ENCODE measurements around the gene NEK8. TPM values are rescaled to one million over a fixed set of nuclear protein-coding genes. Genes with fewer than 3 reads are reported as not detected.

Gene NEK8
- total RNA-seq, 2 experiments from 2014 or later: 14.0 to 17.0 TPM

DNA sequence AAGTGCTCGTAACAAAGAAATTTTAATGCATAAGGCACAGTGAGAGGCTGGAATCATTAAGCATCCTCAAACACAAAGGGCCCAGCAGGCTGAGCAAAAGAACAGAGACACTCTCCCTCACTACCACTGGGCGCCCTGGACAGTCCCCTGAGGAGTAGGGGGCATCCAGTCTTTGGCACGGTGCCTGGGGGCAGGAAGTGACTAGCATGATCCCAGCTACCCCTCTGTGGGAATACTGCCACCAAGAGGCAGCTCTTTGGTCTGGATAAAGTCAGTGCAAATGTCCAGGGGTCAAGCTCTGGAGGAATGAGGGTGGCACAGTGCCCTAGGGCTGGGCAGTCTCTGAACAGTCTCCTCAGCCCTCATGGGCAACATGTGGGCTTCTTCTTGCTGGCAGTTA, 14.3 kb upstream of the NEK8 start:
- Histone ChIP-seq H3K4me1 (ENCODE audit: insufficient read depth, low read length, poor library complexity, severe bottlenecking) (peaks cover 38% of the 10 kb centered on the region), H3K4me3 (ENCODE audit: low read depth, low read length, poor library complexity, severe bottlenecking) (no peak overlapping the region), H2AFZ (ENCODE audit: low read length) (no peak overlapping the region), H3K36me3 (ENCODE audit: insufficient read depth, low read length) (no peaks in the 10 kb centered on the region), H3K79me2 (ENCODE audit: insufficient read depth, low read depth, low read length) (no peaks in the 10 kb centered on the region), H3K9me3 (ENCODE audit: low read length) (no peaks in the 10 kb centered on the region), H3K9me2 (ENCODE audit: insufficient read depth, low read length) (no peaks in the 10 kb centered on the region), H3K27ac (ENCODE audit: low read depth, low read length, poor library complexity, severe bottlenecking) (no peak overlapping the region), H3K4me2 (ENCODE audit: low read length) (no peak overlapping the region), H4K20me1 (ENCODE audit: insufficient read depth, low read length) (no peaks in the 10 kb centered on the region)
- TF ChIP-seq EZH2phosphoT487 (IDR thresholded peaks at IDR 0.05; ENCODE audit: borderline replicate concordance, low read depth, low read length): no peak
- TF ChIP-seq, protein P1, sequence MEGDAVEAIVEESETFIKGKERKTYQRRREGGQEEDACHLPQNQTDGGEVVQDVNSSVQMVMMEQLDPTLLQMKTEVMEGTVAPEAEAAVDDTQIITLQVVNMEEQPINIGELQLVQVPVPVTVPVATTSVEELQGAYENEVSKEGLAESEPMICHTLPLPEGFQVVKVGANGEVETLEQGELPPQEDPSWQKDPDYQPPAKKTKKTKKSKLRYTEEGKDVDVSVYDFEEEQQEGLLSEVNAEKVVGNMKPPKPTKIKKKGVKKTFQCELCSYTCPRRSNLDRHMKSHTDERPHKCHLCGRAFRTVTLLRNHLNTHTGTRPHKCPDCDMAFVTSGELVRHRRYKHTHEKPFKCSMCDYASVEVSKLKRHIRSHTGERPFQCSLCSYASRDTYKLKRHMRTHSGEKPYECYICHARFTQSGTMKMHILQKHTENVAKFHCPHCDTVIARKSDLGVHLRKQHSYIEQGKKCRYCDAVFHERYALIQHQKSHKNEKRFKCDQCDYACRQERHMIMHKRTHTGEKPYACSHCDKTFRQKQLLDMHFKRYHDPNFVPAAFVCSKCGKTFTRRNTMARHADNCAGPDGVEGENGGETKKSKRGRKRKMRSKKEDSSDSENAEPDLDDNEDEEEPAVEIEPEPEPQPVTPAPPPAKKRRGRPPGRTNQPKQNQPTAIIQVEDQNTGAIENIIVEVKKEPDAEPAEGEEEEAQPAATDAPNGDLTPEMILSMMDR (conservative IDR thresholded peaks at IDR 0.05; ENCODE audit: low read length): no peak; the same call in 1 of the 2 replicates
- no TSS peak for BruUV-seq (replicated peaks)
- intact Hi-C loops (cut with micrococcal nuclease; ENCODE audit: unreplicated experiment): no loop called here
- ChIA-PET CTCF (ENCODE audit: unreplicated experiment) (no interaction called here), POLR2A (interaction anchor here (0.6 kb wide), 1 partner anchor 47 kb away, joined by 3 read pairs; no protein-coding TSS in a partner anchor)
- DNase-seq (ENCODE audit: low spot score): no peak

DNA sequence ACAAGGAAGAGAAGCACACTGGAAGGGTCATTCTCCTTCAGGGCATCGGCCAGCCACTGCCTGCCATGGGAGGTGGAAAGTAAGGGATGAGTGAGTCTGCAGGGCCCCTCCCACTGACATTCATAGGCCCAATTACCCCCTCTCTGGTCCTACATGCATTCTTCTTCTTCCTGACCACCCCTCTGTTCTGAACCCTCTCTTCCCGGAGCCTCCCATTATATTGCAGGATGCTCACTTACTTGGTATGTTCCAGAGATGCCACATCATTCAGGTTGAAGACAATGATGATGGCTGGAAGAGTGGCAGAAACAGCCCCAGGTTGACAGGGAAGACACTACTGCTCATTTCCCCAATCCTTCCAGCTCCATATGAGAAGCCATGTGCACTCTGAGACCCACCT, 13.4 kb upstream of the NEK8 start:
- H3K27ac ChIP-seq (ENCODE audit: low read depth, low read length, poor library complexity, severe bottlenecking): no peak overlapping the region
- intact Hi-C loops (cut with micrococcal nuclease; ENCODE audit: unreplicated experiment): no loop called here
- H3K9me3 ChIP-seq (ENCODE audit: low read length): no peaks in the 10 kb centered on the region
- no peaks in the 10 kb centered on the region for H3K9me2 ChIP-seq (ENCODE audit: insufficient read depth, low read length)
- no TSS peak for BruUV-seq (replicated peaks)
- TF ChIP-seq EZH2phosphoT487 (IDR thresholded peaks at IDR 0.05; ENCODE audit: borderline replicate concordance, low read depth, low read length): no peak
- CTCF ChIA-PET (ENCODE audit: unreplicated experiment): interaction anchor here (0.6 kb wide), 1 partner anchor 54 kb away, joined by 3 read pairs; the partner anchor contains the start of gene SDF2
- H3K79me2 ChIP-seq (ENCODE audit: insufficient read depth, low read depth, low read length): peaks cover 4% of the 10 kb centered on the region
- no peak overlapping the region for H2AFZ ChIP-seq (ENCODE audit: low read length)
- H3K4me1 ChIP-seq (ENCODE audit: insufficient read depth, low read length, poor library complexity, severe bottlenecking): peaks cover 30% of the 10 kb centered on the region
- POLR2A ChIA-PET: interaction anchor here (1.0 kb wide), 1 partner anchor 143 kb away, joined by 3 read pairs; no protein-coding TSS in a partner anchor
- H3K4me2 ChIP-seq (ENCODE audit: low read length): no peak overlapping the region
- H4K20me1 ChIP-seq (ENCODE audit: insufficient read depth, low read length): no peaks in the 10 kb centered on the region
- DNase-seq (ENCODE audit: low spot score): no peak
- H3K4me3 ChIP-seq (ENCODE audit: low read depth, low read length, poor library complexity, severe bottlenecking): no peak overlapping the region
- peaks cover 4% of the 10 kb centered on the region for H3K36me3 ChIP-seq (ENCODE audit: insufficient read depth, low read length)

DNA sequence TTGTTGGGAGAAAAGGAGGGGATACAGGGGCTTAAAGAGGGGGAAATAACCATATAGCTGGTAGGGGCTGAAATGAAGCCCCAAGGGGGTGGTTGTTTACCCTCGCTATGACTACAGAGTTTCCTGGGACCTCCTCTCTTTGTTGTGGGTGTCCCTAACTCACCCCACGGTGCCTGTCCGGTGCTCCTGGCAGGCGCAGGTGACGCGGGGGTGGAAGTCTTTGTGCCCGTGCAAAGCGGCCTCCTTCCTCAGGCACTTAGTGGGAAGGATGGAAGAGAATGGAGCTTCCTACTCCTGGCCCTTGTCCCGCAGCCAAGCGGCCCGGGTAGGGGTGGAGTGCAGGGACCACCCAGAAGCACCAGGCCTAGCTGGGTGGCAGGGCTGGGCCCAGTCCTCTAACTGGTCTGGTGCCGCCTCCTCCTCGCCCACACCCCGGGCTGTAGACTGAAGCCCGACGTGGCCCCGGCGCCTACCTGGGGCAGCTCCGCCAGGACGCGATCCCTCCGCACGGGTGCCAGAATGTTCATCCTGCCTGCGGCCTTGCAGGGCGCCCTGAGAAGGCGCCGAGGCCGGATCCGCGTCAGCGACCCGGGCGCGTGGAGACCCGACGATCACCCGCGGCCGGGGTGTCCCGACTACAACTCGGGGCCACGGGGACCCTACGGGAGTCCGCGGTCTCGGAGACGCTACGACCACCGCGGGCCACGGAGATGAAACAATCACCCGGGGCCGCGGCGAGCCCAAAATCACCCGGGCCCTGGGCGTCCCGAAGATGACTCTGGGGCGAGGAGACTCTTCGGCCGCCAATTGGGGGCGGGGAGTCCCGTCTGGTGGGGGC, 11.6 kb upstream of the NEK8 start:
- H3K4me1 ChIP-seq (ENCODE audit: insufficient read depth, low read length, poor library complexity, severe bottlenecking): peaks cover 22% of the 10 kb centered on the region
- DNase-seq (ENCODE audit: low spot score): no peak
- H3K4me2 ChIP-seq (ENCODE audit: low read length): no peak overlapping the region
- POLR2A ChIA-PET: no interaction called here
- H3K27ac ChIP-seq (ENCODE audit: low read depth, low read length, poor library complexity, severe bottlenecking): no peak overlapping the region
- TF ChIP-seq EZH2phosphoT487 (IDR thresholded peaks at IDR 0.05; ENCODE audit: borderline replicate concordance, low read depth, low read length): no peak
- TF ChIP-seq, protein P1 (conservative IDR thresholded peaks at IDR 0.05; ENCODE audit: low read length): no peak
- peaks cover 21% of the 10 kb centered on the region for H3K36me3 ChIP-seq (ENCODE audit: insufficient read depth, low read length)
- intact Hi-C loops (cut with micrococcal nuclease; ENCODE audit: unreplicated experiment): no loop called here
- no TSS peak for BruUV-seq (replicated peaks)
- H3K9me3 ChIP-seq (ENCODE audit: low read length): no peaks in the 10 kb centered on the region
- CTCF ChIA-PET (ENCODE audit: unreplicated experiment): no interaction called here
- no peaks in the 10 kb centered on the region for H3K9me2 ChIP-seq (ENCODE audit: insufficient read depth, low read length)
- no peak overlapping the region for H3K4me3 ChIP-seq (ENCODE audit: low read depth, low read length, poor library complexity, severe bottlenecking)
- H3K79me2 ChIP-seq (ENCODE audit: insufficient read depth, low read depth, low read length): peaks cover 22% of the 10 kb centered on the region
- H4K20me1 ChIP-seq (ENCODE audit: insufficient read depth, low read length): peaks cover 5% of the 10 kb centered on the region; the same call in 1 of the 2 replicates
- no peak overlapping the region for H2AFZ ChIP-seq (ENCODE audit: low read length)
